Activated CD8-positive, alpha-beta memory T cell treated with anti-CD3 and anti-CD28 coated beads for 1 hour (primary cell): ENCODE results near the gene ABCG4.
"Not testable (repeated sequence)": the region's sequence is repeated elsewhere in the genome, so short reads cannot be mapped to it uniquely, and the experiment has no call there.

Source experiments
- DNase-seq, 2 donors: peaks; one replicate each; pipeline ENCODE4 v3.0.0-alpha.2; 2020; ENCODE audit warnings: low read depth in 1 of 2; ENCODE audit errors: extremely low read depth in 1 of 2

ABCG4 gene

GRCh38 chr11:119180729-119181676 is 32.2 kb downstream of the ABCG4 start:
- no peak for DNase-seq

DNA sequence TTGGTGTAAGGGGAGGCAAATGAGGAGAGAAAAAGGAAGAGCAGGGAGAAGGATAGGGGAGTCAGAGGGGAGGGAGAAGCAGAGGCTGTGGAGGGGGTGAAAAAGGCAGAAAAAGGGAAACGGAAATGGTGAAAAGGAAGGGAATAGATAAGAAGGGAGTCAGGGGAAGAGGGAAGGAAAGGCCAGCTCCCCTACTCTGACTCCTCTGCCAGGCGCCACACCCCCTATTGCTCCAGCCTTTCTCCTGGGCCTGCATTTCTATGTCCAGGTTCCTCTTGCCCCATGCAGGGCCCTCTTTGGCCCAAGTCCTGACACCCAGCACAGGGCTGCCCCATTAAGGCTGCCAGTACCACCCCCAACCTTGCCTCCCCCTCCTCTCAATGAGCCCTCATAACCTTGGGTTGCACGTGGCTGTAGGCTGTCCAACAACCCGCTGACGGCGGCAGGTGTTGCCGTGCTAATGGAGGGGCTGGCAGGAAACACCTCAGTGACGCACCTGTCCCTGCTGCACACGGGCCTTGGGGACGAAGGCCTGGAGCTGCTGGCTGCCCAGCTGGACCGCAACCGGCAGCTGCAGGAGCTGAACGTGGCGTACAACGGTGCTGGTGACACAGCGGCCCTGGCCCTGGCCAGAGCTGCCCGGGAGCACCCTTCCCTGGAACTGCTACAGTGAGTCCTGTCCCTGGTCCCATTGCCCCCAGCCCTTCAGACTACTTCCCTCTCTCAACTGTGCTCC is 33.0 kb downstream of the ABCG4 start:
- no peak for DNase-seq

- DNase-seq, result not testable (repeated sequence)
These were observed 35.5 kb downstream of the ABCG4 start for GRCh38 chr11:119184399-119184798.

GRCh38 chr11:119185981-119186634 is 37.3 kb downstream of the ABCG4 start:
- no peak for DNase-seq

- no peak for DNase-seq
These were observed 38.5 kb downstream of the ABCG4 start for GRCh38 chr11:119187123-119187892.

- DNase-seq, result no peak
These were observed 39.2 kb downstream of the ABCG4 start for GRCh38 chr11:119188067-119188466.

DNA sequence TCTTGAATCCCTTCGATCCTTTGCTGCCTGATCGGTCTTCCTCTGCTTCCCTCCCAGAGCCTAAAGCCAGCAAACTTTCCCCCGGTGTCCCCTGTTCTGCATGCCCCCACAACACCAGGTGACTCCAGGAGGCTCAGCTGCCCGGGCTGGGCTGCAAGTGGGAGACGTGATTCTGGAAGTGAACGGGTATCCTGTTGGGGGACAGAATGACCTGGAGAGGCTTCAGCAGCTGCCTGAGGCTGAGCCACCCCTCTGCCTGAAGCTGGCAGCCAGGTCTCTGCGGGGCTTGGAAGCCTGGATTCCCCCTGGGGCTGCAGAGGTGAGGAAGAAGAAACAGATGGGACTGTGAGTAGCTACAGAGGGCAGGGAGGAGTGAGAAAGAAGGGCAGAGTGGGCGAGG is 40.0 kb downstream of the ABCG4 start:
- no peak for DNase-seq

- no peak for DNase-seq
These were observed 40.5 kb downstream of the ABCG4 start for GRCh38 chr11:119189393-119189792.

GRCh38 chr11:119190531-119190930 is 41.7 kb downstream of the ABCG4 start:
- DNase-seq, result no peak

GRCh38 chr11:119191265-119191664 is 42.4 kb downstream of the ABCG4 start:
- not testable (repeated sequence) for DNase-seq

GRCh38 chr11:119192111-119192510 is 43.3 kb downstream of the ABCG4 start:
- DNase-seq, result no peak

GRCh38 chr11:119193001-119193400 is 44.1 kb downstream of the ABCG4 start:
- DNase-seq, result no peak

DNA sequence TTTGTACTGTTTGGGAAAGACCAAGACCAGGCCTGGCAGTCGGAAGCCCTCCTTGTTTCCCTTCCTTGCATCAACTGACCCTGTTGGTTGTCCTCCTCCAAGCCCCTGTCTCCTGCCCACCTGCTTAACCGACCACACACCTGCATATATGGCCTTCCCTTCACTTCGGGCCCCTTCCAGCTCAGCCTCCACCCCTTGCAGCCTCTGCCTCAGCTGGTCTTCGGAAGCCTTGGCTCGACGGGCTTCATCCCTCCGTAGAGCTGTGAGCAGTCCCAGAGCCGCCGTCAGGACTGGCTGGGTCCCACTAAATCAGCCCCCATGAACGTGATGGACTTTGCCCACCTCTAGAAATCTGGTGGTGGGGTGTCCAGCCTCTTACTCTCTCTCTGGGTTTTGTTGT is 44.8 kb downstream of the ABCG4 start:
- no peak for DNase-seq

- no peak for DNase-seq
These were observed 46.1 kb downstream of the ABCG4 start for GRCh38 chr11:119194811-119195440.

DNA sequence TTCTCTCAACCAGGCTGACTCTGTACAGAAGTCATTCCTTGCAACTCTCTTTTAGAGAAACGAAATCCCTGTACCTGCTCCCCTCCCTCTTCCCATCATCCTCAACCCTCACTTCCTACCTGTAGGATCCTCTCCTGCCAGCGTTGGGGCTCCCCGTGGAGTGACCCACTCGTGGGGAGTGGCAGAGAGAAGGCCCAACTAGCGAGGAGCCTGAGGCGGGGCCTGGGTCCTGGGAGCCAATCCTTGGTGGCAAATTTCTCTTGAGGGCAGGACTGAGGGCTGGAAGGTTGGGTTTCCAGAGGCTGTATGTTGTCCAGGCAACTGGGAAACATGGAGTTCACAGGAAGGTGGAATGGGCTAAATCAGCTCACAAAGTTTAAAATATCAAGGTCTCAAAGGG is 46.8 kb downstream of the ABCG4 start:
- DNase-seq, result no peak

DNA sequence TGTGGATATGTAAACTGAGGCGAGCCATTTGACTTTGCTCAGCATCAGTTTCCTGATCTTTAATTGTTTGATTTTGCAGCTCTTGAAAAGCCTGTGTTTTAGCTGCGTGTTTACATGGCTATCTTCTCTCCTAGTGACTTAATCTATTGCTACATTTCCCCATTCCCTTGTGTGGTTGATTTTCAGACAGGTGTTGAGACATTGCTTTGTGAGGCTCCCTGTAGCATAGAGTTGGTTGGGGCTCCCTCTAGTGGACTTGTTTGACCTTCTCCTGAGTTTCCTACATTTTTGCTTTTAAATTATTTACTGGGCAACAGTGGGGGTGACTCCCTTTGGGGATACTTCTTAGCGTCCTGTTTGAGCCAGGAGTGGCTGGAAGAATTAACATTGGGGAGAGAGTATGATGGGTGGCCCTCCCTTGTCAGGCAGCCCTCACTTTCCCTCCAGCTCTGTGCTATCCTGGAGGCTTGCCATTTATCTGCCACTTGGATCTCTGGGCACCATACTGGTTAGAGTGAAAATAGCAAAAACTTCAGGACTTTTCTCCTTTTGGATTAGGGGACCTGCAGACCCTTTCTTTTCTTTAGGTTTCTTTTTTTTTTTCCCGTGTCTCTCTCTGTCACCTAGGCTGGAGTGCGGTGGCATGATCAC is 48.1 kb downstream of the ABCG4 start:
- DNase-seq, result peak; percentile 27 to 39

DNA sequence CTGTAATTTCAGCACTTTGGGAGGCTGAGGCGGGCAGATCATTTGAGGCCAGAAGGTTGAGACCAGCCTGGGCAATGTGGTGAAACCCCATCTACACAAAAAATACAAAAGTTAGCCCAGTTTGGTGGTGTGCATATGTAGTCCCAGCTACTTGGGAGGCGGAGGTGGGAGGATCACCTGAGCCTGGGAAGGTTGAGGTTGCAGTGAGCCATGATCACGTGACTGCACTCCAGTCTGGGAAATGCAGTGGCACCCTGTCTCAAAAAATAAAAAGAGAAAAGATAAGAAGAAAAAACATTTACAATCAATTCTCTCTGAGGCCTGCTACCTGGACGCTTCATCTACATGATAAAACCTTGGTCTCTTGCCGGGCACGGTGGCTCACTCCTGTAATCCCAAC is 50.1 kb downstream of the ABCG4 start:
- DNase-seq, result no peak

GRCh38 chr11:119201236-119201635 is 52.4 kb downstream of the ABCG4 start:
- DNase-seq, result not testable (repeated sequence)

DNA sequence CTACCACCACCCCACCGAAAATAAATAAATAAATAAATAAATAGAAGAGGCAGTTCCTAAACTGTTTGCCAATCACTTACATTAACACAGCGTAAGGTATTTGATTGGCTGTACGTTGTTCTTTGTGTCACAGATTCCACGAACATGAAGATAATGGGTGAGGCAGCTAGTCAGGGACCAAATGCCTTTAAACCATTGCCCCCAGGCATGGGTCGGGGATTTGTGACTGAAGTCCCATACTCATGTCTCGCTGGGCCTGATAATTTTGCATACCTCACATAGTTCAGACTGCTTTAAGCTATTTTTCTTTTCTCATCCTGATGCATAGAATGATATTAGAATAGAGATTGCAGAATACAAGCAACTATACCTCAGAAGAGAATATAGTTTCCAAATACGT is 53.7 kb downstream of the ABCG4 start:
- DNase-seq, result no peak

- no peak for DNase-seq
These were observed 55.2 kb downstream of the ABCG4 start for GRCh38 chr11:119204066-119204465.
